KG1 (cell line): ENCODE data around the gene FBXL3.
A peak's percentile ranks its signal among the peaks of the same experiment; 100 is the strongest.
"Not testable (repeated sequence)": the region's sequence is repeated elsewhere in the genome, so short reads cannot be mapped to it uniquely, and the experiment has no call there.

Source experiments
- DNase-seq: peaks from one replicate; lab custom pipeline; 2025; lab: John Stamatoyannopoulos, UW

FBXL3 gene

GRCh38 chr13:77026255-77026860, 601 bp downstream of the FBXL3 start:
- peak; percentile 54 for DNase-seq

GRCh38 chr13:77022341-77022740, 4.6 kb downstream of the FBXL3 start:
- DNase-seq = no peak

GRCh38 chr13:77019756-77020155, 7.2 kb downstream of the FBXL3 start:
- DNase-seq = no peak

GRCh38 chr13:77016888-77017623, 9.9 kb downstream of the FBXL3 start:
- no peak for DNase-seq

GRCh38 chr13:77016251-77016812, 10.6 kb downstream of the FBXL3 start:
- no peak for DNase-seq

GRCh38 chr13:77014906-77015685, 11.9 kb downstream of the FBXL3 start:
- no peak for DNase-seq

GRCh38 chr13:77013853-77014542, 13.0 kb downstream of the FBXL3 start:
- DNase-seq = no peak

- not testable (repeated sequence) for DNase-seq
These were observed 17.2 kb downstream of the FBXL3 start for GRCh38 chr13:77009719-77010118.

GRCh38 chr13:77009011-77009410, 17.9 kb downstream of the FBXL3 start:
- no peak for DNase-seq

- not testable (repeated sequence) for DNase-seq
These were observed 18.6 kb downstream of the FBXL3 start for GRCh38 chr13:77008337-77008736.

- DNase-seq = no peak
These were observed 24.3 kb downstream of the FBXL3 start for GRCh38 chr13:77002590-77003190.

GRCh38 chr13:77001963-77002587, 24.9 kb downstream of the FBXL3 start:
- DNase-seq = no peak

GRCh38 chr13:77001540-77001939, 25.4 kb downstream of the FBXL3 start:
- DNase-seq = no peak

GRCh38 chr13:77000475-77000874, 26.5 kb downstream of the FBXL3 start:
- DNase-seq = no peak

GRCh38 chr13:76994281-76994680, 32.7 kb downstream of the FBXL3 start:
- no peak for DNase-seq

- no peak for DNase-seq
These were observed 33.5 kb downstream of the FBXL3 start for GRCh38 chr13:76993473-76993872.

GRCh38 chr13:76993021-76993420, 33.9 kb downstream of the FBXL3 start:
- DNase-seq = no peak

- DNase-seq = no peak
These were observed 34.4 kb downstream of the FBXL3 start for GRCh38 chr13:76992548-76993001.

- peak; percentile 46 for DNase-seq
These were observed 35.0 kb downstream of the FBXL3 start, which contains the start of gene CLN5 for GRCh38 chr13:76991796-76992547. Gene CLN5, plus strand, starts transcription at chr13:76992081. Its CDS starts 18 bp downstream, at chr13:76992099.

GRCh38 chr13:76991432-76991795, 35.5 kb downstream of the FBXL3 start:
- no peak for DNase-seq
